Left renal pelvis (tissue), 4 donors: Measurements from ENCODE around the gene ATP11A. TPM values are rescaled to one million over a fixed set of nuclear protein-coding genes. Genes with fewer than 3 reads are reported as not detected.

Experiments
- DNase-seq, 4 donors: peaks; one replicate each; pipeline ENCODE4 v3.0.0-alpha.2; 2013; ENCODE audit warnings: low read depth in 4 of 4, low spot score in 3 of 4
- polyA plus RNA-seq, 4 donors: library from polyadenylated mRNA; unstranded; fragments of 120-200 nt; gene quantifications; one replicate each; pipeline ENCODE4 v1.2.1, GENCODE V29; 2013; ENCODE audit not compliant: insufficient read length in 4 of 4

ATP11A gene
- polyA plus RNA-seq, 4 donors = 26.6 to 49.9 (median 46.8) TPM

DNA sequence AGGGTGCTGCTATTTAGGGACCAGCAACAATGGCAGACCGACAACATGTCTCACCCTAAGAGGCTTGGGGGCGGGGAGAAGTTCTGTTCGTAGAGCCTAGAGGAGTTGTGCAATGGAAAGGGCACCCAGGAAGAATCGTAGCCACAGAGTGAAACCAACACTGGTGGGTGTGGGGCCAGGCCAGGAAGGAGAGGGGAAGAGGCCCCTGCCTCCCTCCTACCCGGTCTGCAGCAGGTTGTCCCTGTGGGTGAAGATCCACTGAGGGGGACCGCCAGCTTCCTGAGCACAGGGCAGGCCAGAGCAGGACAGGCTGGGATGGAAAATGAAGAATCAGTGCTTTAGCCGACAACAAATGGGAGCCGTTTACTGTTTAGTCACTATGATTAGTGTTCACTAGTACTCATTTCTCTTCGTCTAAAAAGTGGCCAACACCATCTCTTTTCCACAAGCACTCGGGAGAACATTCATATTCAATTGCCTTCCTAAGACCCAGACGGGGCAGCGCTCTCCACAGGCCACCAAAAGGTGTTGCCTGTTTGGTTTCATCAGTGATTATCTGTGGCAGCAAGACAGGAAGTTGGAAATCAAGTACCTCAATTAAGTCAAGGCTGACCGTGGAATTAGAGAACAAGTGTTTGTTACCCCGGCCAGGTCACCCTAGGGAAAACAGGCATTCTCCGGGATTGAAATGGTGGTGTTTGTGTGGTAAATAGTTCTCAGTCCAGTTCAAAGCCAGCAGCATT is 1.1 kb upstream of the ATP11A start:
- DNase-seq = no peak

DNA sequence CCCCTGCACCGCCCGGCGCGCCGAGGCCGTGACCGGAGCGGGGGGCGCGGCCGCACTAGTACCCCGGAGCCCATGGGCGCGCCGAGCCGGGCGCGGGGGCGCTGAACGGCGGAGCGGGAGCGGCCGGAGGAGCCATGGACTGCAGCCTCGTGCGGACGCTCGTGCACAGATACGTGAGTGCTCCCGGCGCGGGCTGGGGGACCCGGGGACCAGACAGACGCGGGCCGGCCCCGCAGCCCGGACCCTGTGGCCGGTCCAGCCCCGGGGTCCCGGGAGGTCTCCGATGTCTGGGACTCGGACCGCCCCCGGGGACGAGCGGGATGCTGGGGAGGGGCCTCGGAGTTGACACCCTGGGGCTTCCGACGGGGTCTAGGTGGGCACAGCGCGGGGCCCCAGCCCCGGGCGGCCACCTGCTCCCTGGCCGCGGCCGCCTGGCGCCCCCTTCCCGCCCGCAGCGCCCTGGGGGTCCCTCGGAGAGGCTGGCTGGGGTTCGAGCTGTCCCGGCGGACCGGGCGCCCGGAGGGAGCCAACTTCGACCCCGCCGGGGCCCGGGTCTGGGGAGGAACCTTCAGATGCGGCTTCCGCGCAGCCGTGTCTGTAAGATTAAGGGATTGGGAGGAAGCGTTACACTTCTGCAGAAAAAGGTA is 568 bp downstream of the ATP11A start:
- DNase-seq = no peak

DNA sequence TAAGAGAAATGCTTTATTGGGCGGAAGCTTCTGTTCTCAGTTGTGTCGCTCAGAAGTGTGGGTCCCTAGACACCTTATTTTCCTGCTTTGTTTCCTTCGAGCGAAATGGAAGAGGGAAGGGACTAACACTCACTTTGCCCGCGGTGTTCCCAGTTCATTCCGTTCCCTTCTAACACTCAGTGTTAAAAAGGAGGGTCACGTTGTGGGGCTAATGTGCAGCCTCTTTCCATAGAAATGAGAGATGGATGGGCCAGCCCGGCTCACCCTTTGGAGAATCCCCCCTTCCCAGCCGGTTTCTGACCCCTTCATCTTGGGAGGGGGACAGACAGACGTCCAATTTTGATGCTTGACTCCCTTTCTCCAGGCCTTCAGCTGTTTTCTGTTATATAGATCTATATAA is 2.3 kb downstream of the ATP11A start:
- no peak for DNase-seq

DNA sequence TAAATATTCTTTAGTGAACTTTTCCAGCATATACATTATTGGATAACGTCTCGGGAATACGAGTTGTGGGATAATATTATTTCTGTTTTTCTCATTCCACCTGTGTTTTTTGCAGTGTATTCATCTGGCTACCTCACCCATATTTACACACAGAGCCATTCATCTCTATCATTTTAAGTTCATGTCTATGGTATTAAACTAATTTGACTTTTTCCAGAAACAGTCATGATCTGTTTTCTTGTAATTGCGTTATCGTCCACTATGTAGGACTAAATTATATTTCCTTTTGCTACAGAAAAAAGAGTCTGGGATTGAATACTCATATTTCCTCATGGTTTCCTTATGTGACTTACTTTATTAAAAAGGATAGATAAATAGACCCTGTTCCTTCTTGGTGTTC is 2.7 kb downstream of the ATP11A start:
- no peak for DNase-seq

DNA sequence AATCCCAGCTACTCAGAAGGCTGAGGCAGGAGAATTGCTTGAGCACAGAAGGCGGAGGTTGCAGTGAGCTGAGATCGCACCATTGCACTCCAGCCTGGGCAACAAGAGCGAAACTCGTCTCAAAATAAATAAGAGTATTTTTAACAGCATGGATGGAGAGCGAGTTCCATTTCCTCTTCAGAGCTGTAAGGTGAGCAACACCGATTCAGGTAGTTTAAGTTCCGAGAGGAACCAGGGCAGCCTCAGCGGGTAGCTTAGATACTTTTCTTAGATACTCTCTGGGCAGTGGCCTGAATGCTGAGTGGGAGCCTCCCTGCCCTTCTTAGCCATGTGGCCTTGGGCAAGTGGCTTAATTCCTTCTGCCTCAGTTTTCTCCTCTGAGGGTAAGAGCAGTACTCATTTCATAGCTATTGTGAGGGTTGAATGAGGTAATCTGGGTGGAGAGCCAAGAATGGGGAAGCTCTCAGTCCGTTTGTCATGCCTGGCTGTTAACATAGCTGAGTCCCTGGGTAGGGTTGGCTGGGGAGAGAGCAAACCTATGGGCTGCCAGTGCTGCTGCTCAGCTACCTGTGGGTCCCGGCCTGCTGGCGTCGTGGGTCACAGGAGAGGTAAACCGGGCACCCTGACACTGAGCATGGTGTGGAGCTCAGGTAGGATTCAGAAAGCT is 4.1 kb downstream of the ATP11A start:
- DNase-seq = no peak

DNA sequence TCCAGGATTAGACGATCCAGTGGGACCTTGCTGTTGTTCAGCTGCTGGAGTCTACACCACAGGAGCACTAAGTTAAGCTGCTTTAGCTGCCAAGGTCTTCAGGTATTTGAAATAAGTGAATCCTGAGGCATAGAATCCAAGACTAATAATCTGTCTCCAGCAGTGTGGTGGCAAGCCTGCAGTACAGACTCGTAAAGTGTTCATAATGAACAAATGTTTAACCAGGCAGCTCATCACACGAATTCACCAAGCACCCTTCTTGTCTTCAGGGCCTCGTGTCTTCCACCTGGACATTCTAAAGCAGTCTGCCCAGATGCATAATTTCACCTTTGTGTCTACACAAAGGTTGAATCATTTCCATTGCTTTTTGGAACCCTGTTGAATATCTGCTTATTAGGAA is 5.3 kb downstream of the ATP11A start:
- DNase-seq = no peak

DNA sequence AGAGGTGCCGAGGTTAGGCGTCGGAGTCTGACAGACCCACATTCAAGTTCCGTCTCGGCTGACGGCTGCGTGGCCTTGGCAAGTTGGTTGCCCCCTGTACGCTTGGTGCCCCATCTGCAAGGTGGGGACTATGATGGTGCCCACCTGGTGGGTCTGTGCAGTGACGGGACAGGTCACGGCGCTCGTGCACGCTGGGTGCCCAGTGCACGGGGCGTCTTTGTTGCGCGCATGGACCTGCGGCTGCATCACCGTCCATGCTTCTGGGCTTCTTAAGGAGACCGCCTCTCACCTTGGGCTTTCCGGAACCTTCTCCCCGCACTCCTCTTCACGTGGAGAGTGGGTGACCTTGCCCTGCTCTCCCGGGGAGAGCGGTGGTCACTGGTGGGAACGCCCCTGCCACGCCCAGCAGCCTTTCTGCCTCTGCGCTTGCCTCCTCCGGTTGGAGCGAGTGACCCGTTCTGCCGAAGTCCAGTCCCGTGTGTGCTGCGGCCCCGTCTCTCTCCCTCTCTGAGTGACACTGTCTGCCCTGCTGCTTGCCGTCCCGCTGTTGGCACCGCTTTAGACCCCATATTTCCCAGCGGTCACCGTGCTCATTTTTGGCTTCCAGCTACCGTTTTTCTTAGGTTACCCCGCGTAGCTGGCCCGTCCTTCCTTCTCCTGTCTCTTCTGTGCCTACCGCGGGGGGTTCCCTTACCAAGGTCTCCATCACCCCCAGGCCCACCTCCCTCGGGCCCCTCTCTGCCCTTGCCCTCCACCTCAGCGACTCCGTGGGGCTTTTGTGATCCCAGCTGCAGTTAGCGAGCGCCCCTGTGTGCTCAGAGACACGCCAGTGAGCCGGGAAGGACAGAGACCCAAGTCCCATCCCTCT is 6.4 kb downstream of the ATP11A start:
- no peak for DNase-seq

DNA sequence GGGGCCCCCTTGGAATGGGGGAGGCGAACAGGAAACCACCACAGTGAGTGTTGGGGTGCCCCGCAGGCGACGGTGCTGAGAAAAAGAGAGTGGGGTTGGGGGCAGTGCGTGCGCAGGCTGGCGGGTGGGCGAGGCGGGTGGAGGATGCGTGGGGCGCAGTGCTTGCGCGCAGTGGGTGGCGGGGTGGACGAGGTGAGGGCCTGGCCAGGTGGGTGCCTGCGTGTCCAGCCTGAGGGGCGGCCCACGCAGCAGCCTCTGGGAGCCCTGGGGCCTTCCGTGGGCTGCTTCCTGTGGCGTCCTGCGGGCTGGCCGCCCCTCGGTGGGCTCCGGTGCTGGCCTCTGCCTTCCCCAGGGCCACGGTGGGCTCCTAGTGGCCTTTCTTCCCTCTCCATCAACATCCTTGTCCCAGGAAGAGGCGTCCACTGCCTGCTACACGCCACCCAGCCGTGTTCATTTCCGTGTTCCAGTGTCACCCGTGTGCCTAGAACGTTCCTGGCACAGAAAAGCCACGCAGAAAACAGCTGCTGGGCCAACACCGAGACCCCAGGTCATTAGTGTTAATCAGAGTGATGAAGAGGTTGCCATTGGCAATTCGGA is 7.1 kb downstream of the ATP11A start:
- DNase-seq = no peak

DNA sequence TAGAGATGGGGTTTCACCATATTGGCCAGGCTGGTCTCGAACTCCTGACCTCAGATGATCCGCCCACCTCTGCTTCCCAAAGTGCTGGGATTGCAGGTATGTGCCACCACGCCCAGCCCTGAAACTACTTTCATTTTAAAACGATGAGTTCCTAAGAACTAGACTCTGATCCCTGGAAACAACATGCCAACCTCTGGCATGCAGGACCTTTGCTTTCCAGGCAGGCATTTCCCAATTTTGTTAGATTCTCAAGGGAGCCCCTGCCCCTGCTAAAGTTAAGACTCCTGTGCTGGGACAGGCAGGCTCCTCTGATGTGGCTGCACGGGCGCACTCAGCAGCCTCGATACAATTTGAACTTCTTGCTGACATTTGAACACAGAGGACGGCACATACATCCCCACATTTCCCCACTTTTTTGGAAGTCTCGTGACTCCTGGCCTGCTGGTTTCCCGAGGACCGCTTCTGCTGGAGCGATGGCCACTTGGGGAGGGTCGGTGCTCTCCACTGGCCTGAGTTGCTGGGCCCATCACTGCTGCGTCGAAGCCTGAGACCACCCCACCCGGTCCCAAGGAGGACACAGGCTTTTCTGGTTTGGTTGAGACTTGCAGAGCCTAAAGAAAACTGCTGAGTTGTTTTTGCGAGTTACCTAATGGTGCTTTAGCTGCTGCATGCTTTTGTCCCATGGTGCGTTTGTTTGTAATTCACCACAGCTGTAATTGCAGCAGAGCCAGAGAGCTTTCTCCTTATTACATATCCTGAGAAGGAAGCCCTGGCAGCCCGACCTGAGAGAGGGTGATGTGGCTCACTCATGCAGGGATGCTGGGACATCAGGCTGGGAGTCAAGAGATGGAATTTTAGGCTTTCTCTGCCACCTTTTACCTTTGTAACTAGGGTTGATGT is 8.2 kb downstream of the ATP11A start:
- DNase-seq = no peak

DNA sequence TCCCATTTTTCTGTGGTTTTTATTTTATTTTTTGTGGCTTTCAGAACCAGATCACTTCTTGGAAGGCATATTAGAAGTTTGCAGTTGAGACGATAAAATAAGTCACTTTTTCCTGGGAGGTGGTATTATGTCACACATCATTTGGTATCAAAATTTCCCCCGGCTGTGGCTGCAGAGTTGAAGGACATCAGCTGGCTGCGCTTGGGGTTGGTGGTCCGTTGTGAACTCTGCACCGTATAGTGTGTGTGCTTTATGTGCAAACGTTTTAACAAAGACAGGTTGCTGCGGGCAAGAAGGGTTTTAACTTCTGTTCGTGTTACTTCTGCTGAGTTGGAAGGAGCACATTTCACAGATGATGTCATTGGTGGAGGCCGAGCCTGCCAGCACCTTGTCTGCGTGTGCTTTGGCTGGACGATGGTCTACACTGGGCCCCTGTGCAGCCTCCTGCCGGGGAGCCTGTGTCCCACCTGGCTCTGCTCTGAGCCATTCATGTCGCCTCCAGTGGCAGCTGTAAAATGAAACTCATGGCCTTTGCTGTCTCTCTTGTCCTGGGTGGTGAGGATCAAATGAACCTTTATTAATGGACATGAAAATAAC is 9.6 kb downstream of the ATP11A start:
- no peak for DNase-seq

DNA sequence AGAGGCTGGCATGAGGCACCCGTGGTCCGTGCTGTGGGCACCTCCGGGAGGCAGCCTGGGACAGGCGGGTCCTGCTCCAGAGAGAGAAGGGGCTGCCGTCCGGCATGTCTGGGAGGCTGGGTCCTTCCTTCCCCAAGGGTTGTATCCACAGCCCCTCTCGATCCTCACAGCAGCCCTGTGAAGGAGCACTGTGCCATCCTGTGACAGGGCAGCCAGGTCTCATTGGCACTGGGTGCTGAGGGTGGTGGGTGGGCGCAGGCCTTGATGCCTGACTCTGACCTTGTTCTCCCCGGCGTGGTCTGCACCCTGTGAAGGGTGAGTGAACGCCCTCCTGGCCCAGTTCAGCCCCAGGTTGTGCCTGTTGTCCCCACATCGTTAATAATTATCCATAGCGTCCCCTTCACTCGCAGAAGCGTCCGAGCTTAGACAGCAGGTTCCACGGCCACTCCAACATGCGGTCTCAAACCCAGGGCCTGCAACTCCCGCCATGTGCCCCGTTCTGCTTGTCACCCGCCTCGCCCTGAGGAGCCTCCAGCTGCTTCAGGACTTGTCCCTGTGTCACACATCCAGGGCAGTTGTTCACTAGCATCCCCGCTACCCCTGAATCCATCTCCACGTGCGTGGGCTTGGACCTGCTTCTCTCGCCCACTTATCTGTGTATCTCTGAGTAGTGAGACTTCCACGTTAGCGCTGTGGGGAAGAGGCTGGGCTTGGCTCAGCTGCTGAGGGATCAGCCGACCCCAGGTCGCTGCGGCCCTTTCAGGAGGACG is 10.6 kb downstream of the ATP11A start:
- DNase-seq = no peak

DNA sequence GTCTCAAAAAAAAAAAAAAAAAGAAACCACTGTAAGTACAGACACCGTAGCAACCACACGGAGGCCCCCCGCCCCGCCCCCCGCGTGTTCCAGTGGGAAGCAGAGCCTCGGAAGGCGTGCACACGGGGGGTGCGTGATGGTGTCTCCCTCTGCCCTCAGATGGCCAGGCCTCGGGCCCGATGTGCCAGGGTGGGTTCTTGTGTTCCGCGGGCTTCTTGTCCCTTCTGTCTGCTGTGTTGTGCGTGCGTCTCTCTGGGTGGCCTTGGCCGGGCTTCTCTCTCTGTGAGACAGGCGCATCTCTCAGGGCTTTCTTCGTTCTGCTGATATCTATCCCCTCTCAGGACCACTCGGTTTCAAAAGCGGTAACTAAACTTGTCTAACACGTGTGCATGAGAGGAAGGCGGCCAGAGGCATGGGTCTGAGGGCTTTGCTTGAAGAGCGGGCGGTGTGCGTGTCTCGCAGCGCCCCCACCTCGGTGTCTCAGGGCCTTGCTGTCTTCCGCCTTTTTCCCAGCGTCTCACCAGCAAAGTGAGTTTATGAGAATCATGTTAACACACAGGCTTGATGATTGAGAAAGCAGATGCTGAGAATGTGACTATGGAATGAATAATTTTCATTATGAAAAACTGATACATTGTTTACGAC is 12.6 kb downstream of the ATP11A start:
- DNase-seq = no peak

DNA sequence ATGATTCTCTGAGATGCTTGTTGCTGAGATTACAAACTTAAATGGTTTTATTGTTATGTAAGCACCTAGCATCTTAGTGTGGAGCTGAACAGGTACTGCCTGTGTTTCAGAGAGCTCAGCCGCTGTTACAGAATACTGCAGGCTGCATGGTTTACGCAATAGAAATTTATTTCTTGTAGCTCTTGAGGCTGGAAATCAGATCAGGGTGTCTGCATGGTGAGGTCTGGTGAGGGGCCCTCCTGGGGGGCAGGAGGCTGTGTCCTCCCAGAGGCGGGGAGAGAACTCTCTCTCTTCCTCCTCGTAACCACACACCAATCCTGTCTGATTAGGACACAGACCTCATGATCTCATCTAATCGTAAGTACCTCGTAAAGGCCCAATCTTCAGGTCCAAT is 13.1 kb downstream of the ATP11A start:
- no peak for DNase-seq

DNA sequence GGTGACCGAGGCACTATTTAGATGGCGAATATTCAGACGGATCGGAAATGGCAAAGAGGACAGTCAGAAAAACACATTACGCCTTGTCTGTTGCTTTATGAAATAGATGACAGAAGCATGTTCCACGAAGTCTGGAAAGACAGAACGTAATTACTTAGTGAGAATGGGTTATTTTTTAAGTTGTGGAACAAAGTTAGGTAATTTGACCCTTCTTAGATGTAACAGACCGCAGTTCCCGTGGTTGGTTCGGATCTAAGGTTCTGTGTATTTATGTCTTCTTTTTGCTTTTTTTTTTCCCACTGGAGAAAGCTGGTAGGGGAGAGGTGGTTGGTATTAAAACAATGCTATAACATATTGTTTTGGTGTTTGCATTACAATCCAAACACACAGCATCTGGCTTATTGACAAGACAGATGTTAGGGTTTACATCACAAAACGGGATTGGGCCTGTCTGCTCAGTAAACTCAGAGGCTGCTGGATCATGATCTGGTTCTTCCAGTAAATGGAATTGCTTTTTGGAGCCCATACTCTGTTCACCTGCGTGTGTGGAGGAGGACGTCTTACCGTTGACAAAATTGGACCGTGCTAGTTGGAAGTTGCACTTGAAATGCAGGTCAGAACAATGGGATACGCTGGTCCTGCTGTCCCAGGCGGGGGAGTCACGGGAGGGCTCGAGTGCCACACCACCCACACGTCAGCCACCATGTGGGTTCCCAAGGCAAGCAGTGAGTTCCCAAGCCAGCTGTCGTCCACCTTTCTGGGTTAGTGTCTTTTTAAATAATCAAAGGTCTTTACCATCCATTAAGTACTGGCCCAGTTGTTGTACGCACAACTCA is 13.8 kb downstream of the ATP11A start:
- DNase-seq = no peak

DNA sequence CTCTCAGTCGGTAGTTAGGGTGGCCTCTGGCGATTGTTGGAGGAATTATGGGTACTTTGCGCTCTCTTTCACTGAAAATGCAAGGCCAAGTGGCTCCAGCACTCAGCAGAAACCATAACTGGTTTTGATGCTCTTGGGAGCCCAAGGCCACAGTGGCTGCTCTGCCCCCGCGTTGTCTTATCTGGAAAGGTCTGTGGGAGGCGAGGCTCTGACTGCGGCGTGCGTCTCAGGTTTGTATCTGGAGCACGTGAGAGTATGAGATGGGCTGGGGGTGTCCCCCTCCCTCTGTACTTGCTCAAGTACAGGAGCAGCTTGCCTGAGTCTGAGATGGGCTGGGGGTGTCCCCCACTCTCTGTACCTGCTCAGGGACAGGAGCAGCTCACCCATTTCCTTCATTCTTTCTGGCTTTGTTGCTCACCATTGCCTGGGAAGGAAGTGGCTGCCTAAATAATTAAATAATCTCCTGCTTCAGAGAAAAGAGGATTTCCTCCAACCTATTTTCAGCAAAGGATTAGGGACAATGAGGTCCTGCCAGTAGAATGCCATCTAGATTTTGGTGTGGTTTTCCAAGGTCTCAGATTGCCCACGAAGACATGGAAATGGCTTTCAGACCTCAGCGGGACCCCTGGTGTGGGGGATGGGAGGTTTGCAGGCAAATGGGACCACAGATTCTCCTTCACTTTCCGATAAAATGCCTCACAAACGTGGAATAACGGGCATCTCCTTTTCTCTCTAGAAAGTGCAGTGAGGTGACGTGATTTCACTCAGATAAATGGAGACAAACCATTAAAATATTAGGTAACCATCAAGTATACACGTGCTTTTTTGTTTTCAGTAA is 14.7 kb downstream of the ATP11A start:
- no peak for DNase-seq

DNA sequence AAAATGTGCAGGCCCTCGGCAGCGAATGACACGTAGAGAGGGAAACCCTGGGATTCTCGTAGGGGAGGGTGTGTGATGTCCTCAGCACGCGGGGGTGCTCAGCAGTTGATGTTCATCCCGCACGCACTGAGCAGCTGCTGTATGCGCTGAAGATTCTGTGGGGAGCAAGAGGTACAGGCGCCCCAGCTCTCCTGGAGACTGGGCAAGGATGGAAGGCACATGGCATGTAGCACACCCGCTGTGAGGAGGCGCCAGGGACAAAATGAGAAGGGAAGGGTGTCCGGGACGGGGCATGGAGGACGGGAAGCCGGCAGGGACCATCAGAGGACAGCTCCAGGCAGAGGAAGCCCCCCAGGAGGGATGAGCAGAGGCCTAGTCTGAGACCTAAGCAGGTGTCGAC is 15.4 kb downstream of the ATP11A start:
- no peak for DNase-seq
